ENCODE data around the gene ATG10. TPM values are rescaled to one million over a fixed set of nuclear protein-coding genes. Genes with fewer than 3 reads are reported as not detected.

Gene ATG10
- total and polyA plus RNA-seq, 2 experiments from 2014 or later, result 12.5 to 17.7 TPM

DNA sequence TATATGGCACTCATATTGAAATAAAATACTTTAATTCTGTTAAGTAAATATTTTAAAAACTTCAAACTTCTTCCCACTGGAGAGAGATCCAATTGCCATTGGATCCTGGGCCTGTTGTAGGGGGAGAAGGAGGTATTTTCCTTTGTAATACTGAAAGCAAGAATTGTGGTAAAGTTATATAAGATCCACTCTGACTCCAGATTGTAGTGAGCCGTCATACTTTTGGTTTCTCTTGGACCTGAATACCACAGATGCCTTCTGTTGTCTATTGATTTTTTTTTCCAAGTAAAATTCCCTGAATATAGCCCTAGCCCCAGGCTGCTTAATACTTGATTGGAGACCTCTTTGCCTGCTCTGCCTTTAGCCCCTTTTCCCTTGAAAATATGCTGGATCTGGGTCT, 86.9 kb downstream of the ATG10 start (continued):
- TF ChIP-seq, protein P1, sequence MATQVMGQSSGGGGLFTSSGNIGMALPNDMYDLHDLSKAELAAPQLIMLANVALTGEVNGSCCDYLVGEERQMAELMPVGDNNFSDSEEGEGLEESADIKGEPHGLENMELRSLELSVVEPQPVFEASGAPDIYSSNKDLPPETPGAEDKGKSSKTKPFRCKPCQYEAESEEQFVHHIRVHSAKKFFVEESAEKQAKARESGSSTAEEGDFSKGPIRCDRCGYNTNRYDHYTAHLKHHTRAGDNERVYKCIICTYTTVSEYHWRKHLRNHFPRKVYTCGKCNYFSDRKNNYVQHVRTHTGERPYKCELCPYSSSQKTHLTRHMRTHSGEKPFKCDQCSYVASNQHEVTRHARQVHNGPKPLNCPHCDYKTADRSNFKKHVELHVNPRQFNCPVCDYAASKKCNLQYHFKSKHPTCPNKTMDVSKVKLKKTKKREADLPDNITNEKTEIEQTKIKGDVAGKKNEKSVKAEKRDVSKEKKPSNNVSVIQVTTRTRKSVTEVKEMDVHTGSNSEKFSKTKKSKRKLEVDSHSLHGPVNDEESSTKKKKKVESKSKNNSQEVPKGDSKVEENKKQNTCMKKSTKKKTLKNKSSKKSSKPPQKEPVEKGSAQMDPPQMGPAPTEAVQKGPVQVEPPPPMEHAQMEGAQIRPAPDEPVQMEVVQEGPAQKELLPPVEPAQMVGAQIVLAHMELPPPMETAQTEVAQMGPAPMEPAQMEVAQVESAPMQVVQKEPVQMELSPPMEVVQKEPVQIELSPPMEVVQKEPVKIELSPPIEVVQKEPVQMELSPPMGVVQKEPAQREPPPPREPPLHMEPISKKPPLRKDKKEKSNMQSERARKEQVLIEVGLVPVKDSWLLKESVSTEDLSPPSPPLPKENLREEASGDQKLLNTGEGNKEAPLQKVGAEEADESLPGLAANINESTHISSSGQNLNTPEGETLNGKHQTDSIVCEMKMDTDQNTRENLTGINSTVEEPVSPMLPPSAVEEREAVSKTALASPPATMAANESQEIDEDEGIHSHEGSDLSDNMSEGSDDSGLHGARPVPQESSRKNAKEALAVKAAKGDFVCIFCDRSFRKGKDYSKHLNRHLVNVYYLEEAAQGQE (IDR thresholded peaks at IDR 0.05; ENCODE audit: unreplicated experiment), result no peak
- TF ChIP-seq POLR2AphosphoS5 (IDR thresholded peaks at IDR 0.05; ENCODE audit: low read depth) (no peak), EZH2phosphoT487 (IDR thresholded peaks at IDR 0.05; ENCODE audit: unreplicated experiment) (no peak)

DNA sequence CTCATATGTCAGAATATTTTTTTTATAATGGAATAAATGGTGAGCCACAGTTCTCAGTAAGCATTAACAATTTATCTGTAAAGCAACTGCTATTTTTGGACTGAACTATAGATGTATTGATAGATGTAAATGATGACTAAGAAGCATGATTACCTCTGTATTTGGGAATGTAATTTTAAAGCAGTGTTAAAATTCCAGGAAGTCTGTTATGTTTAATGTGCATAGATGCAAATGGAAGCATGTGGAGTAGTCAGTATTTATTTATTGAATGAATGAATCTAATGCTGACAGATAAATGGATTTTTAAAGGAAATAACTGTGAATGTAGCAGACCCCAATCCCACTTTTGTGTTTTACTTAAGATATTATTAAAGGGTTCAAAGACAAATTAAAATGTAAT, 95.0 kb downstream of the ATG10 start:
- no peaks in the 10 kb centered on the region for H3K4me1 ChIP-seq (ENCODE audit: insufficient read depth)
- Mint-ChIP-seq H3K36me3 (ENCODE audit: low read depth) (no peaks in the 10 kb centered on the region; the same call in 2 of the 3 replicates), H3K27ac (no peak overlapping the region), H3K4me3 (no peak overlapping the region), H3K27me3 (ENCODE audit: insufficient read depth, low read depth, poor library complexity) (no peaks in the 10 kb centered on the region), H3K9me3 (no peaks in the 10 kb centered on the region), H3K4me1 (no peaks in the 10 kb centered on the region)
- H3K36me3 ChIP-seq (ENCODE audit: insufficient read depth), result no peaks in the 10 kb centered on the region
- H2AFZ ChIP-seq, result no peak overlapping the region
- H3K4me2 ChIP-seq, result no peak overlapping the region
- no peak overlapping the region for H3K27ac ChIP-seq (ENCODE audit: low read depth)
- H3K9me2 ChIP-seq (ENCODE audit: insufficient read depth), result no peaks in the 10 kb centered on the region
- H3K27me3 ChIP-seq (ENCODE audit: insufficient read depth), result no peaks in the 10 kb centered on the region
- no peaks in the 10 kb centered on the region for H4K20me1 ChIP-seq (replicated peaks; ENCODE audit: insufficient read depth)
- DNase-seq (ENCODE audit: low spot score), result no peak
- no peaks in the 10 kb centered on the region for H3K79me2 ChIP-seq (replicated peaks; ENCODE audit: insufficient read depth)
- no peak for ATAC-seq
- no peak overlapping the region for H3K4me3 ChIP-seq
- H3F3A ChIP-seq (replicated peaks; ENCODE audit: low read depth), result no peaks in the 10 kb centered on the region
- TF ChIP-seq, protein P1 (IDR thresholded peaks at IDR 0.05; ENCODE audit: unreplicated experiment), result no peak
- TF ChIP-seq ZNF331 (CRISPR knock-in tag; IDR thresholded peaks at IDR 0.05; ENCODE audit: low read depth) (no peak), CREB1 (CRISPR knock-in tag; IDR thresholded peaks at IDR 0.05; ENCODE audit: low read depth) (no peak), POLR2AphosphoS5 (IDR thresholded peaks at IDR 0.05; ENCODE audit: low read depth) (no peak), ZNF114 (CRISPR knock-in tag; IDR thresholded peaks at IDR 0.05) (no peak), EZH2 (IDR thresholded peaks at IDR 0.05; ENCODE audit: low read depth, unreplicated experiment) (no peak), NANOG (IDR thresholded peaks at IDR 0.05; ENCODE audit: borderline replicate concordance) (no peak), EZH2phosphoT487 (IDR thresholded peaks at IDR 0.05; ENCODE audit: unreplicated experiment) (no peak), STAT1 (IDR thresholded peaks at IDR 0.05; ENCODE audit: unreplicated experiment) (no peak), JUNB (IDR thresholded peaks at IDR 0.05; ENCODE audit: unreplicated experiment) (no peak)
- TF ChIP-seq, protein P2, sequence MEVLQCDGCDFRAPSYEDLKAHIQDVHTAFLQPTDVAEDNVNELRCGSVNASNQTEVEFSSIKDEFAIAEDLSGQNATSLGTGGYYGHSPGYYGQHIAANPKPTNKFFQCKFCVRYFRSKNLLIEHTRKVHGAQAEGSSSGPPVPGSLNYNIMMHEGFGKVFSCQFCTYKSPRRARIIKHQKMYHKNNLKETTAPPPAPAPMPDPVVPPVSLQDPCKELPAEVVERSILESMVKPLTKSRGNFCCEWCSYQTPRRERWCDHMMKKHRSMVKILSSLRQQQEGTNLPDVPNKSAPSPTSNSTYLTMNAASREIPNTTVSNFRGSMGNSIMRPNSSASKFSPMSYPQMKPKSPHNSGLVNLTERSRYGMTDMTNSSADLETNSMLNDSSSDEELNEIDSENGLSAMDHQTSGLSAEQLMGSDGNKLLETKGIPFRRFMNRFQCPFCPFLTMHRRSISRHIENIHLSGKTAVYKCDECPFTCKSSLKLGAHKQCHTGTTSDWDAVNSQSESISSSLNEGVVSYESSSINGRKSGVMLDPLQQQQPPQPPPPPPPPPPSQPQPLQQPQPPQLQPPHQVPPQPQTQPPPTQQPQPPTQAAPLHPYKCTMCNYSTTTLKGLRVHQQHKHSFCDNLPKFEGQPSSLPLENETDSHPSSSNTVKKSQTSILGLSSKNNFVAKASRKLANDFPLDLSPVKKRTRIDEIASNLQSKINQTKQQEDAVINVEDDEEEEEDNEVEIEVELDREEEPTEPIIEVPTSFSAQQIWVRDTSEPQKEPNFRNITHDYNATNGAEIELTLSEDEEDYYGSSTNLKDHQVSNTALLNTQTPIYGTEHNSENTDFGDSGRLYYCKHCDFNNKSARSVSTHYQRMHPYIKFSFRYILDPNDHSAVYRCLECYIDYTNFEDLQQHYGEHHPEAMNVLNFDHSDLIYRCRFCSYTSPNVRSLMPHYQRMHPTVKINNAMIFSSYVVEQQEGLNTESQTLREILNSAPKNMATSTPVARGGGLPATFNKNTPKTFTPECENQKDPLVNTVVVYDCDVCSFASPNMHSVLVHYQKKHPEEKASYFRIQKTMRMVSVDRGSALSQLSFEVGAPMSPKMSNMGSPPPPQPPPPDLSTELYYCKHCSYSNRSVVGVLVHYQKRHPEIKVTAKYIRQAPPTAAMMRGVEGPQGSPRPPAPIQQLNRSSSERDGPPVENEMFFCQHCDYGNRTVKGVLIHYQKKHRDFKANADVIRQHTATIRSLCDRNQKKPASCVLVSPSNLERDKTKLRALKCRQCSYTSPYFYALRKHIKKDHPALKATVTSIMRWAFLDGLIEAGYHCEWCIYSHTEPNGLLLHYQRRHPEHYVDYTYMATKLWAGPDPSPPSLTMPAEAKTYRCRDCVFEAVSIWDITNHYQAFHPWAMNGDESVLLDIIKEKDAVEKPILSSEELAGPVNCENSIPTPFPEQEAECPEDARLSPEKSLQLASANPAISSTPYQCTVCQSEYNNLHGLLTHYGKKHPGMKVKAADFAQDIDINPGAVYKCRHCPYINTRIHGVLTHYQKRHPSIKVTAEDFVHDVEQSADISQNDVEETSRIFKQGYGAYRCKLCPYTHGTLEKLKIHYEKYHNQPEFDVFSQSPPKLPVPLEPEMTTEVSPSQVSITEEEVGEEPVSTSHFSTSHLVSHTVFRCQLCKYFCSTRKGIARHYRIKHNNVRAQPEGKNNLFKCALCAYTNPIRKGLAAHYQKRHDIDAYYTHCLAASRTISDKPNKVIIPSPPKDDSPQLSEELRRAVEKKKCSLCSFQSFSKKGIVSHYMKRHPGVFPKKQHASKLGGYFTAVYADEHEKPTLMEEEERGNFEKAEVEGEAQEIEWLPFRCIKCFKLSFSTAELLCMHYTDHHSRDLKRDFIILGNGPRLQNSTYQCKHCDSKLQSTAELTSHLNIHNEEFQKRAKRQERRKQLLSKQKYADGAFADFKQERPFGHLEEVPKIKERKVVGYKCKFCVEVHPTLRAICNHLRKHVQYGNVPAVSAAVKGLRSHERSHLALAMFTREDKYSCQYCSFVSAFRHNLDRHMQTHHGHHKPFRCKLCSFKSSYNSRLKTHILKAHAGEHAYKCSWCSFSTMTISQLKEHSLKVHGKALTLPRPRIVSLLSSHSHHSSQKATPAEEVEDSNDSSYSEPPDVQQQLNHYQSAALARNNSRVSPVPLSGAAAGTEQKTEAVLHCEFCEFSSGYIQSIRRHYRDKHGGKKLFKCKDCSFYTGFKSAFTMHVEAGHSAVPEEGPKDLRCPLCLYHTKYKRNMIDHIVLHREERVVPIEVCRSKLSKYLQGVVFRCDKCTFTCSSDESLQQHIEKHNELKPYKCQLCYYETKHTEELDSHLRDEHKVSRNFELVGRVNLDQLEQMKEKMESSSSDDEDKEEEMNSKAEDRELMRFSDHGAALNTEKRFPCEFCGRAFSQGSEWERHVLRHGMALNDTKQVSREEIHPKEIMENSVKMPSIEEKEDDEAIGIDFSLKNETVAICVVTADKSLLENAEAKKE (CRISPR knock-in tag; IDR thresholded peaks at IDR 0.05), result no peak
